Activated CD4-positive, alpha-beta memory T cell treated with anti-CD3 and anti-CD28 coated beads, Interleukin-2, amount 10 ng/mL, durations not matched to agents 7 days and 5 days (primary cell): Measurements from ENCODE around the gene CBLC. TPM values are rescaled to one million over a fixed set of nuclear protein-coding genes. Genes with fewer than 3 reads are reported as not detected.

Experiments
- CTCF ChIA-PET: fragments of 350-600 bp; sonication (Branson Sonifier 250); formaldehyde crosslinking; loops from one replicate; lab custom pipeline; 2021; ENCODE audit warnings: antibody characterized with exemption, inconsistent platforms; lab: Charles Lee
- POLR2A ChIA-PET: fragments of 350-600 bp; sonication (Branson Sonifier 250); formaldehyde crosslinking; loops from one replicate; lab custom pipeline; 2021; ENCODE audit warnings: antibody characterized with exemption; lab: Charles Lee
- DNase-seq: peaks from one replicate; pipeline ENCODE4 v3.0.0-alpha.2; 2020
- H3K27ac Mint-ChIP-seq: one replicate; pipeline ENCODE4 v1.8.0; 2021; ENCODE audit warnings: mild to moderate bottlenecking, mixed read lengths
- H3K27me3 Mint-ChIP-seq: one replicate; pipeline ENCODE4 v1.8.0; 2021; ENCODE audit warnings: mixed read lengths
- H3K36me3 Mint-ChIP-seq: one replicate; pipeline ENCODE4 v1.8.0; 2021; ENCODE audit warnings: low read depth, mixed read lengths
- H3K4me1 Mint-ChIP-seq: one replicate; pipeline ENCODE4 v1.8.0; 2021; ENCODE audit warnings: mixed read lengths
- H3K4me3 Mint-ChIP-seq: one replicate; pipeline ENCODE4 v1.8.0; 2021; ENCODE audit warnings: mild to moderate bottlenecking, mixed read lengths
- H3K9me3 Mint-ChIP-seq: one replicate; pipeline ENCODE4 v1.8.0; 2021; ENCODE audit warnings: mixed read lengths
- total RNA-seq, 2 experiments: library from RNA; stranded (reverse); gene quantifications; one replicate each; pipeline ENCODE4 v1.2.3, GENCODE V29; 2021

Gene CBLC
- total RNA-seq, 2 experiments from 2014 or later, result not detected

GRCh38 chr19:44747739-44748425 is 29.8 kb upstream of the CBLC start:
- H3K27ac Mint-ChIP-seq, result peak overlapping the region; percentile 93
- peak overlapping the region; percentile 83 for H3K4me3 Mint-ChIP-seq
- no peaks in the 10 kb centered on the region for H3K9me3 Mint-ChIP-seq
- CTCF ChIA-PET, result interaction anchor here (0.7 kb wide), 1 partner anchor 24 kb away, joined by 3 read pairs; no protein-coding TSS in a partner anchor
- peaks cover 38% of the 10 kb centered on the region for H3K36me3 Mint-ChIP-seq
- DNase-seq, result no peak
- peaks cover 61% of the 10 kb centered on the region for H3K4me1 Mint-ChIP-seq
- POLR2A ChIA-PET, result interaction anchor here (1.5 kb wide), 1 partner anchor 8 kb away, joined by 4 read pairs; no protein-coding TSS in a partner anchor
- H3K27me3 Mint-ChIP-seq, result peaks cover 4% of the 10 kb centered on the region

- ChIA-PET CTCF (interaction anchor here (1.0 to 1.7 kb wide), 3 partner anchors 12 to 25 kb away, joined by 3 to 10 read pairs (median 7); no protein-coding TSS in a partner anchor), POLR2A (interaction anchor here (0.5 to 1.5 kb wide), 4 partner anchors 22 to 708 kb away, joined by 3 to 8 read pairs (median 4); partner anchors contain the start of gene TRAPPC6A)
- peak; percentile 84 for DNase-seq
- Mint-ChIP-seq H3K27me3 (peaks cover 4% of the 10 kb centered on the region), H3K36me3 (peaks cover 44% of the 10 kb centered on the region), H3K27ac (peak within 1 kb of the TSS; percentile 97), H3K4me1 (peaks cover 64% of the 10 kb centered on the region), H3K9me3 (no peaks in the 10 kb centered on the region), H3K4me3 (peak within 1 kb of the TSS; percentile 87)
Observed at GRCh38 chr19:44748426-44749254, 29.1 kb upstream of the CBLC start, which contains the start of gene BCL3. BCL3 (plus strand) TSS chr19:44748708; CDS start chr19:44748791, 83 bp downstream.

- H3K36me3 Mint-ChIP-seq, result peaks cover 49% of the 10 kb centered on the region
- peak overlapping the region; percentile 87 for H3K4me3 Mint-ChIP-seq
- peak overlapping the region; percentile 97 for H3K27ac Mint-ChIP-seq
- H3K9me3 Mint-ChIP-seq, result no peaks in the 10 kb centered on the region
- DNase-seq, result no peak
- peaks cover 4% of the 10 kb centered on the region for H3K27me3 Mint-ChIP-seq
- H3K4me1 Mint-ChIP-seq, result peaks cover 69% of the 10 kb centered on the region
- POLR2A ChIA-PET, result interaction anchor here (0.5 to 1.5 kb wide), 4 partner anchors 21 to 707 kb away, joined by 3 to 8 read pairs (median 4); partner anchors contain the start of gene TRAPPC6A
- CTCF ChIA-PET, result interaction anchor here (0.7 to 1.7 kb wide), 4 partner anchors 13 to 35 kb away, joined by 3 to 10 read pairs (median 5); no protein-coding TSS in a partner anchor
Observed at GRCh38 chr19:44749292-44749691, 28.4 kb upstream of the CBLC start.

- Mint-ChIP-seq H3K27me3 (peaks cover 4% of the 10 kb centered on the region), H3K9me3 (no peaks in the 10 kb centered on the region), H3K4me1 (peaks cover 73% of the 10 kb centered on the region), H3K36me3 (peaks cover 55% of the 10 kb centered on the region), H3K27ac (peak overlapping the region; percentile 97), H3K4me3 (peak overlapping the region; percentile 87)
- DNase-seq, result no peak
- ChIA-PET POLR2A (interaction anchor here (0.8 to 1.5 kb wide), 3 partner anchors 10 to 26 kb away, joined by 3 to 8 read pairs (median 6); no protein-coding TSS in a partner anchor), CTCF (interaction anchor here (0.7 to 1.7 kb wide), 3 partner anchors 14 to 35 kb away, joined by 3 to 10 read pairs (median 3); no protein-coding TSS in a partner anchor)
Observed at GRCh38 chr19:44749994-44750393, 27.7 kb upstream of the CBLC start.

GRCh38 chr19:44752123-44752815 is 25.4 kb upstream of the CBLC start:
- CTCF ChIA-PET, result interaction anchor here (1.9 to 5.3 kb wide), 4 partner anchors 13 to 63 kb away, joined by 6 to 36 read pairs (median 16); no protein-coding TSS in a partner anchor
- no peaks in the 10 kb centered on the region for H3K9me3 Mint-ChIP-seq
- H3K27me3 Mint-ChIP-seq, result no peaks in the 10 kb centered on the region
- no peak for DNase-seq
- peak overlapping the region; percentile 87 for H3K4me3 Mint-ChIP-seq
- POLR2A ChIA-PET, result interaction anchor here (1.1 to 3.7 kb wide), 7 partner anchors 10 to 60 kb away, joined by 3 to 37 read pairs (median 12); no protein-coding TSS in a partner anchor
- peak overlapping the region; percentile 97 for H3K27ac Mint-ChIP-seq
- peaks cover 70% of the 10 kb centered on the region for H3K36me3 Mint-ChIP-seq
- H3K4me1 Mint-ChIP-seq, result peaks cover 72% of the 10 kb centered on the region

- Mint-ChIP-seq H3K4me3 (peak overlapping the region; percentile 87), H3K27me3 (no peaks in the 10 kb centered on the region), H3K9me3 (no peaks in the 10 kb centered on the region), H3K4me1 (peaks cover 70% of the 10 kb centered on the region), H3K36me3 (peaks cover 76% of the 10 kb centered on the region), H3K27ac (peak overlapping the region; percentile 97)
- peak; percentile 98 for DNase-seq
- ChIA-PET CTCF (interaction anchor here (0.6 to 5.3 kb wide), 7 partner anchors 12 to 63 kb away, joined by 3 to 36 read pairs (median 6); no protein-coding TSS in a partner anchor), POLR2A (interaction anchor here (1.0 to 3.7 kb wide), 9 partner anchors 9 to 988 kb away, joined by 3 to 37 read pairs (median 5); no protein-coding TSS in a partner anchor)
Observed at GRCh38 chr19:44752816-44753625, 24.7 kb upstream of the CBLC start.

GRCh38 chr19:44753626-44753931 is 24.1 kb upstream of the CBLC start:
- H3K36me3 Mint-ChIP-seq, result peaks cover 81% of the 10 kb centered on the region
- no peak for DNase-seq
- no peaks in the 10 kb centered on the region for H3K27me3 Mint-ChIP-seq
- H3K4me1 Mint-ChIP-seq, result peaks cover 72% of the 10 kb centered on the region
- peak overlapping the region; percentile 97 for H3K27ac Mint-ChIP-seq
- ChIA-PET CTCF (interaction anchor here (0.7 to 5.3 kb wide), 8 partner anchors 12 to 198 kb away, joined by 3 to 36 read pairs (median 6); partner anchors contain the start of gene NECTIN2), POLR2A (interaction anchor here (0.8 to 3.7 kb wide), 10 partner anchors 8 to 999 kb away, joined by 3 to 37 read pairs (median 4); partner anchors contain the start of gene SMG9)
- H3K9me3 Mint-ChIP-seq, result no peaks in the 10 kb centered on the region
- H3K4me3 Mint-ChIP-seq, result peak overlapping the region; percentile 87

- peak; percentile 88 for DNase-seq
- no peaks in the 10 kb centered on the region for H3K9me3 Mint-ChIP-seq
- ChIA-PET CTCF (interaction anchor here (0.7 to 5.3 kb wide), 8 partner anchors 11 to 198 kb away, joined by 3 to 36 read pairs (median 6); partner anchors contain the start of gene NECTIN2), POLR2A (interaction anchor here (0.8 to 3.7 kb wide), 9 partner anchors 10 to 999 kb away, joined by 3 to 37 read pairs (median 5); partner anchors contain the start of gene SMG9)
- peaks cover 74% of the 10 kb centered on the region for H3K4me1 Mint-ChIP-seq
- H3K27ac Mint-ChIP-seq, result peak overlapping the region; percentile 97
- H3K36me3 Mint-ChIP-seq, result peaks cover 82% of the 10 kb centered on the region
- H3K27me3 Mint-ChIP-seq, result no peaks in the 10 kb centered on the region
- peak overlapping the region; percentile 87 for H3K4me3 Mint-ChIP-seq
Observed at GRCh38 chr19:44753932-44754749, 23.5 kb upstream of the CBLC start.

- Mint-ChIP-seq H3K27me3 (no peaks in the 10 kb centered on the region), H3K4me3 (peak overlapping the region; percentile 87), H3K27ac (peak overlapping the region; percentile 97), H3K9me3 (no peaks in the 10 kb centered on the region), H3K36me3 (peaks cover 78% of the 10 kb centered on the region), H3K4me1 (peaks cover 72% of the 10 kb centered on the region)
- ChIA-PET POLR2A (interaction anchor here (3.3 to 3.7 kb wide), 2 partner anchors 12 to 16 kb away, joined by 20 to 37 read pairs; no protein-coding TSS in a partner anchor), CTCF (interaction anchor here (0.7 to 5.3 kb wide), 6 partner anchors 11 to 30 kb away, joined by 3 to 36 read pairs (median 6); no protein-coding TSS in a partner anchor)
- no peak for DNase-seq
Observed at GRCh38 chr19:44754750-44755080, 23.0 kb upstream of the CBLC start.

- no peak for DNase-seq
- Mint-ChIP-seq H3K9me3 (no peaks in the 10 kb centered on the region), H3K4me3 (peak overlapping the region; percentile 87), H3K27ac (peak overlapping the region; percentile 97), H3K4me1 (peaks cover 72% of the 10 kb centered on the region), H3K27me3 (no peaks in the 10 kb centered on the region), H3K36me3 (peaks cover 78% of the 10 kb centered on the region)
- POLR2A ChIA-PET, result interaction anchor here (1.6 to 3.7 kb wide), 2 partner anchors 8 to 15 kb away, joined by 4 to 37 read pairs; no protein-coding TSS in a partner anchor
- CTCF ChIA-PET, result interaction anchor here (0.7 to 5.3 kb wide), 3 partner anchors 10 to 31 kb away, joined by 3 to 36 read pairs (median 6); no protein-coding TSS in a partner anchor
Observed at GRCh38 chr19:44755219-44755618, 22.5 kb upstream of the CBLC start.
